IPS DF 4.7 (cell line): ENCODE results near the gene ZNF804A.

Experiments used
- DNase-seq: peaks from one replicate; pipeline ENCODE4 v3.0.0-alpha.2; 2013; ENCODE audit warnings: low spot score; ENCODE audit errors: extremely low read depth

ZNF804A gene

DNA sequence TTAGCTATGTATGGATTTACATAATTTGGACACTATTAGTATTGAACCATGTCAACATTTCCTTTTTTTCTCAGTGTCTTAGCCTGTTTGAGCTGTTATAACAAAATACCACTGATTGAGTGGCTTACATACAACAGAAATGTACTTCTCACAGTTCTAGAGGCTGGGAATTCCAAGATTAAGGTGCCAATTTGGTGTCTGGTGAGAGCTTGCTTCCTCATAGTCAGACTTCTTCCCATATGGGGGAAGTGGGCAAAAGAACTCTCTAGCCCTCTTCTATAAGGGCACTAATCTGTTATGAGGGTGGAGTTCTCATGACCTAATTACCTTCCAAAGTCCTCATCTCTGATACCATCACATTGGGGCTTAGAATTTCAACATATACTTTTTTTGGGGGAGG lies 12.6 kb downstream of the ZNF804A start:
- no peak for DNase-seq

DNA sequence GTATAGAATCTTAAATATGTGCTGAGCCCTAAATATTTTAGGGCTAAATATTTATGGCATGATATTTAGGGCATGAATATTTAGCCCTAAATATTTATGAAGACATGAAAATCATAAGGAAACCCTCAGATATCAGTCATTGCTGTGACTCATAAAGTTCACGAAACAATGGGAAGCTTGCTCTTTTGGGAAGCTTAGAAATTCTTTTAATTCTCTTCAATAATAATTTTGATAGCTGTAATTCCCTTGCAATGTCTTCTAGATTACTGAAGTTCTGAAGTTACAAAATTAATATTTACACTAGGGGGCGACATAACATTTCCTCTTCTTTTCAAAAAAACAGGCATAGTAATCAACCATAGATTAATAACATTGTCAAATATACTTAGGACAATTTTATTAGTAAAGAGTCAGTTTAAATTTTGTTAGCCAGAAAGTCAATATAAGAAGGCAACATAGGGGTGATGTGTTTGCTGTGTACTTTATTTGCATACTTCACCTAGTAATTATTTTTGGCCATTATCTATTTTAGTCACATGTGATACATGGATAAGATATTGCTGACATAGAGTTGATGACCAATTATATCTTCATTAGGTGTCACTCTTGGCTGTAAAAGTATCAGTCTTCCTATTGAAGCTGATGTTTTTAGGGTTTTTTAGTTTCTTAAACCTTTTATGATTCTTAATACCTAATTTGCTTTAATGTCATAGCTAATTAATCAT lies 13.2 kb downstream of the ZNF804A start:
- no peak for DNase-seq

DNA sequence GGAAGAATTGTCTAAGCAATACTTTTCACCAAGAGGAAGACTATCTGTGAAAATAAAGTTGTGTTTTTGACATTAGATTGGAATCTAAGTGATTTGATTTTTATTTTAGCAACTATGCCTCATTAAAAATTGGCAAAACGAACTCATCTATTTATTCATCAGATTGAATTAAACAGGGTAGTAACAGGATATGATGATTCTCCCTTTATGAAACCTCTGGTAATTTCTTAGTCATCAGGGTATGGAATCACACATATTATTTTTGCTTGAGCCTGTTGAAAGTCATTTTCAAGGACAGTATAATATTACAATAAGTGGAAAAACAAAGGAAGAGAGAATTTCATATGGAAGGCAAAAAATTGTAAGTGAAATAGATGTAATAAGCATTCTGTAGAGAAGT lies 22.0 kb downstream of the ZNF804A start:
- DNase-seq = no peak

DNA sequence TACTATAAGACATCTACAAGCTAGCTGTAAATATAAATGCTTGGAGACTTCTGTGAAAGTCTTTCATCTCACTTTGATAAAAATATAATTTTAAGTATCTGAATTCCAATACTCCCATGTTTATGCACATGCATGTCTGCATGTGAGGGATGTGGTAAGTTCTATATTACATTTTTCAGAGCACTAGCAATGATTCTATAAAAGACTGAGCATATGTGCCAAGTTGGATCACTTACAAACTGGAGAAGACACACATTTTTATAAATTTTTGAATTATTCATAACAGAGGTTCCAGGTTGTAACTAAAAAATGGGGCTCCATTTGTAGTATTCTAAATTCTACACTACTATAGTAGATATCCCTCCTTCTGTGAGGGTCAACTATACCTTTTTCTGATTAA lies 26.0 kb downstream of the ZNF804A start:
- no peak for DNase-seq

DNA sequence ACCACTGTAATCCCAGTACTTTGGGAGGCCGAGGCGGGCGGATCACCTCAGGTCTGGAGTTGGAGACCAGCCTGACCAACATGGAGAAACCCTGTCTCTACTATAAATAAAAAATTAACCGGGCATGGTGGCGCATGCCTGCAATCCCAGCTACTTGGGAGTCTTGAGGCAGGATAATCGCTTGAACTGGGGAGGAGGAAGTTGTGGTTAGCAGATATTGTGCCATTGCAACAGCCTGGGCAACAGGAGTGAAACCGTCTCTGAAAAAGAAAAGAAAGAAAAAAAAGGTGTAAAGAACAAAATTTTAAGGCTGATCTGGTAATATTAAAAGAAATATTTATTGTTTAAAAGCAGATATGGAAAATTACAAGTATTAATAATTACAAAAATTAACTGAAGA lies 29.7 kb downstream of the ZNF804A start:
- no peak for DNase-seq

DNA sequence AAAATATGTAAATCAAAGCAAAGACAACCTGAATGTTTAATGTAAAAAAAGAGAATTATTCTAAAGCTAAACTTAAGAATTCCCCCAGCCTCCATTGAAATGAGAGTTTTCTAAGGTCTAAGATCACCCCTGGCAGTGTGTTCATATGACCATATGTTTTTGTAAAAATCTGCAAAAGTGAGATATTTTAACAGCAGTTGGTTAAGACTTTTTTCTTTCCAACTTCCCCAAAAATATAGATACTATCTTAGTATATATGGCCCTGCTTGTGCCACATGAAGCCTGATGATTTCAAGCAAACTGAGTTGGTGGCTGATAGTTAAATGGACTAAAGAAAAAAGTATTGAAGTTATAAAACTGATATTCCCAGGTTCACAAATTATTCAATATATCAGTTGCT lies 35.4 kb downstream of the ZNF804A start:
- no peak for DNase-seq

DNA sequence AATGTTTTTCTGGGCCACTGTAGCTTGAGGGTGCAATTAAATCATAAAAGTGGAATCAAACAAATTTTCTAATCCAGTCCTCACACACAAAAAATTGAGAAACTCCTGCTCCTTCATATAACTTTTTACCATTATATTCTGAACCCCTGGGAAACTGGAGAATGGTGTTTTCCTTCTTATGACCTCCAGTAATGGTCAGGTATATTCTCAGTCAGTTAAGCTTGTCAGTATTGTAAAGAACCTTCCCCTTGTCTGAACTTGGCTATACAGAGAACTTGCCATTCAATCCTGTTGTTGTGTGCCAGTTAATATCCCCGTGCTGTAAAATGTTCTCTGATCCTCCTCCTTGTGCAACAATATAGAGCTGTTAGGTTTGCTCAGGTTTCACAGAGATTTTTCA lies 39.5 kb downstream of the ZNF804A start:
- DNase-seq = no peak

DNA sequence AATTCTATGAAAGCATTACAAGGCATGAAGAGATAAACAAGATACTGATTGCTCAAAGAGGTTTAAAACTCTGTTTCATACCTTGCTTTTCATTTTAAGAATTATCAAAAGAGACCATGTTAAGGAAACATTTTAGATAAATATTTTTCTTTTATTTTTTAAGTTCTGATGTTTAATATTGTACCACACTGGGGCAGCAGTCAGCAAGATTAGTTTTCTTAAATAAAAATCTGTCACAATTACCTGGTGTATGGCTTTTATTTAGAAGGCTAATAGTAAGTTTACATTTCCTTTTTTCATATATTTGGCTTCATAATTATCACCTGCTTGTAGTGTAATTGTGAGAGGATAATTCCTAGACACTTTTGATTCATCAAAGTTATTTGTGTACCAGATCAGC lies 46.4 kb downstream of the ZNF804A start:
- DNase-seq = no peak

DNA sequence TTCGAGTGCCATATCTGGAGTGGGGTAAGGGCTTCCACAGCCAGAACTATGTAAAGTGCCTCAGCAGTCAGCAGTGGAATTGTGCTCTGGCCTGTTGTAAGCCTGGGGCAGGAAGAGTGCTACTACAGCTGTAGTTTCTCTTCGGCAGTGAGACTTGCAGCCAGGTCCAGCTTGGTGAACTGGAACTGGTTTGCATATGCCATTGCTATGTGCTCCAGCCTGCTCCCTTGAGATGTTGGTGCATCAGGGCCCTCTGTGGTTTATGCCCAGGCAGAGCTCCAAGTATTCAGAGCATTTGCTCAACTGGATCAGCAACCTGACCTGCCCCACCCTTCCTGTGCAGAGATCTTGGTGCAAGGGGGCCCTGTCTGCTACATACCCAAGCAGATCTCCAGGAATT lies 47.8 kb downstream of the ZNF804A start:
- no peak for DNase-seq

DNA sequence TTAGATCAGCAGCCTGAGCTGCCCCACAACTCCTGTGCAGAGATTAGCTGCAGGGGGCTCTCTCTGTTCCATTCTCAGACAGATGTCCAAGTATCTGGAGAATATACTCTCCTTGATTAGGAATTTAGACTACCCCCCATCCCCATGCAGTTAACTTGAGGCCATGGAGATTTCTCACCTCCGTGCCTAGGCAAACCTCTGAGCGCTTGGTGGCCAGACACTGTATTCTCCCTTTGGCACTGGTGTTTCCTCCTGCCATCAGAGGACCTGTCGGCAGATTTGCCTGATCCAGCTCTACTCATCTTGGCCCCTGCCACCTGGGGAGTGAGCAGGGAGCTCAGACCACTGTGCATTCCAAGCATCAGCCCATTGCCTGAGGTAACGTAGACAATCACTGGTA lies 48.3 kb downstream of the ZNF804A start:
- DNase-seq = no peak

DNA sequence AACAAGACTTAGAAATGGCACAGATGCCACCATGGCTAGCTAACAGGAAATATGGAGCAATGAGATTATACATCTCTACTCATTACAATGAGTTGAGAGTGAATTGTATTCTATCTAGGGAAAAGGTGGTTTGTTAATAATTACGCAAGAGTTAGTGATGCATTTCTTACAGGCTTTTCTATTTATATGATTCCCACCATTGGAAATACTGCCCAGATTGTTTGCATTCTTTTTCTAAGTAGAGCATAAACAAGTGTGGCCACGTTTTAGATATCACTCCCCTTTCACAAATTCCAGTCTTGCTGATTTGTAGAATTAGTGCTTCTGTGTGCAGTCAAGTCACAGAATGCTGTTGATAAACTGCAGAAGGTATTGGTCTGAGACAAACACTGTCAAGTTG lies 56.6 kb downstream of the ZNF804A start:
- DNase-seq = no peak

DNA sequence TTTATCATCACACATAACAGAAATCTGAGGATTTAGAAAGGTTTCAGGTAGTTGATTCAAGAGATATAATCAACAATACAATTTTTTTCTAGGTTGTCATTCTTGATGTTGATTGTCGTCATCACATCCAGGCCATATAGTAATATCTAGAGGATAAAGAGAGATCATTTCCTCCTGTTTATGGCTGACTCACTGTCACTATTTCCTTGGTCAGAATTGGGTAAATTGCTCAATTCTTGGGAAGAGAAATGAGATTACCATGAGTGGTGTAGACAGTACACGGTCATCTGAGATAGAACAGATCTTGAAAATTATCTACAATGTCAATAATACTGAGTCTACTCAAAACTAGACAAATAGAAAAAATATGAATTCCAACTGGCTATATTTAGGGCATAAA lies 78.8 kb downstream of the ZNF804A start:
- DNase-seq = no peak

DNA sequence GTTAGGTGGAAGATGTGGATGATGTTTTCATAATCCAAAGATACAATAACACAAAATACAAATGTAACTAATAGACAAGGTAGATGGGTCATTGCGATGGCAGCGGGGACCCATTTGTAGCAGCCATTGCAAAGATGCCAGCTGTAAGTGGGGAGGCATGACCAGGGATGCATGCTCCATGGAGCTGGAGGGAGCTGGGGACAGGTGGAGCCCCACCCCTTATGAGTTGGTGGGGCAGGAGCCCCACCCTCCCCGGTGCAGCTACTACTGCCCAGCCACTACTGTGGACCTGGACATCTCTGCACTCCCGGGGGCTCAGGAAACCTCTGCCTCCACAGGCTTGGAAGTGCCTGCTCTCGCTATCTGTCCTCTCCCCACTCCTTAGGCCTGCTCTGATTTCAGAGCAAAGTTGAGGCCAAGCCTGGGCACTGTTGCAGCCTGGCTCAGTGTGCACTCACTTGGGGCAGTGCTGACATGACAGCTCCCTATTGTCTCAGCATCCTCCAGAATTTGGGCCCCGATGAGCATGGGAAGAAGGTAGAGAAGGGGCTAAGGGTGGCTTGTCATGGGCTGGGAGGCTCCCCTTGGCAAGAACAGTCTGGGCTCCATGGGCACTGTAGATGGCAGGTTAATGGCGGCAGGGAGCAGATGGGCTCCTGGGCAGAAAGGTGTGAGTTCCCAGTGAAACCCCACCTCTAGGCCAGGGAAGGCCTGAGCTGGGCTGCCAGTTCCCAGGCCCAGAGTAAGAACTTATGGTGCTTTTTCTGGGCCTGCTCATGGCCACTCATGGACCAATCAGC lies 81.1 kb downstream of the ZNF804A start:
- no peak for DNase-seq

DNA sequence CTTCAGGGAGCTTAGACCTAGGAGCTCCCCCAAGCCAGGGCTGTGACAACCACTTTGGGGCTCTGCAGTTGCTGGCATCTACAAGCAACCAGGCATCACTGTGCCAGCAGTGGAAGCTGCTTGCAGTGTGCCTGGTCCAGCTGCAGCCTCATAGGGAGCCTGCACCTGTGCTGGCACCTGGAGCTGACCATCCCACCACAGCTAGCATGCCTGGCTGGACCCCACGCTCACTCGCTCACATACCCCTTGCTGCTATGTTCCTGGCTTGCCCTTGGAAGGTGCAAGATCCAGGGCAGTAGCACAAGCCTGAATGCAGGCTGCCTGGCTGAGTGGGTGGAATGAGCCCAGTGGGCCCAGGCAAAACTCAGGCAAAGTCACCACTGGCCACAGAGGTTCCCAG lies 82.5 kb downstream of the ZNF804A start:
- DNase-seq = no peak

DNA sequence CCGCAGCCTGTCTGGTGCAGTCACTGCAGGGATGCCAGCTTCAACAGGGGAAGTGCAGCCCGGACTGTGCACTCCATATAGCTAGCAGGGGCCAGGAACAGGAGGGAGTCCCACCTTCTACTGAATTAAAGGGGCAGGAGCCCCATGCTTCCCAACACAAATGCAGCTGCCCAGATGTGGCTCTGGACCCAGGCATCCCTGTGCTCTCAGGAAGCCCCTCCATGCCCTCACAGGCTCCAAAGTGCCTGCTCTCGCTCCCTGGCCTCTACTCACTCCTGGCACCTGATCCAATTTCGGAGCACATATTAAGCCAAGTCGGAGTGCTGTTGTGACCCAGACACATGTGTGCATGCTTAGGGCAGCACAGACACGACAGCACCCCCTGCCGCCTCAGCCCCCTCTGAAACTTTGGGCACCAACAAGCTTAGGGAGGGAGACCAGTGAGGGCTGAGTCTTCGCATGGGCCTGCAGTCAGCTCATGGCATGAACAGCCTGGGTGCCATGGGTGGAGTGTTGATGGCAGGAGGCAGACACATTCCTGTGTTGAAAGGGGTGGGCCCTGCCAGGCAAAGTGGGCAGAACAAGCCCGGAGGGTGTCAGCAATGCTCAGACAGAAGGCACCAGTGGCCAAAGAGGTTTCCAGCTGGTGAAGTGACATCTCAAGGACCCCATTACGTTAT lies 83.5 kb downstream of the ZNF804A start:
- DNase-seq = no peak

DNA sequence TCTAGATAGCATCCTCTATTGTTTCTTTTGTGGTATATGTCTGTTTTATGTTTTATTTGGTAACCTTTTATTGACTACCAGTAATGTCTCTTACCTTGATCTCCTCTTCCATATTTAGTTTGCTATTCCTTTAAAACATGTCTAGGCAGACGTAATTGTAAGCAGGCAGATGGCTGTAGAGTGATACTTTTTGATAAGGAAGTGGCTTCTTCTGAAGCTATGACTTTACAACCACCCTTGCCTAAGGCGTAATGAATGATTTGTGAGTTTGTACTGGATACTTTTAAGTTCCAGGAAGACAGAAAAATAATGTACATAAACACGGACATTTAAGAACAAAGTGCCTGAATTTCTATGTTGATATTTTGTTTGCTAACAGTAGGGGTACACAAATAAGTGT lies 85.6 kb downstream of the ZNF804A start:
- DNase-seq = no peak

DNA sequence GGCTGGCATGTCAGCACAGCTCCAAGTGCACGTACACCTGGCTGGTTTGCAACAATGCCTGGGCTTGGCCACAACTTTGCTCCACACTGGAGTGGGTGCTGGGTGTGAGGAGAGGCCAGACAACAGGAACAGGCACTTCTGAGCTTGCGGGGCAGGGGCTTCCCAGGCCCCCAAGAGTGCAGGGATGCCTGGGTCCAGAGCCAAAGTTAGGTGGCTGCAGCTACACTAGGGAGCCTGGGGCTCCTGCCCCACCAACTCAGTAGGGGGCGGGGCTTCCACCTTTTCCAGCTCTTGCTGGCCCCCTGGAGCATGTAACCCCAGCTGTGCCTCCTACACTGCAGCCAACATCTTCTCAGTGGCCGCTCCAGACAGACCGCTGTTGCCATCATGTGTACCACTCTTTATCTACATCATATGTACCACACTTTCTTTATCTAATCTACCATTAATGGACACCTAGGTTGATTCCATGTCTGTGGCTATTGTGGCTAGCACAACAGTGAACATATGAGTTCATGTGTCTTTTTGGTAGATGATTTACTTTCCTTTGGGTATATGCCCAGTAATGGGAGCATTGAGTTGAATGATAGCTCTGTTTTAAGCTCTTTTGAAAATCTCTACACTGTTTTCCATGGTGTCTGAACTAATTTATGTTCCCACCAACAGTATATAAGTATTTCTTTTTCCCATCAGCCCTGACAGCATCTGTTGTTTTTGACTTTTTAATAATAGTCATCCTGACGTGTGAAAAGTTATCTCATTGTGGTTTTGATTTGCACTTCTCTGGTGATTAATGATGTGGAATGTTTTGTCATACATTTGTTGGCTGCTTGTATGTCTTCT lies 87.9 kb downstream of the ZNF804A start:
- no peak for DNase-seq

DNA sequence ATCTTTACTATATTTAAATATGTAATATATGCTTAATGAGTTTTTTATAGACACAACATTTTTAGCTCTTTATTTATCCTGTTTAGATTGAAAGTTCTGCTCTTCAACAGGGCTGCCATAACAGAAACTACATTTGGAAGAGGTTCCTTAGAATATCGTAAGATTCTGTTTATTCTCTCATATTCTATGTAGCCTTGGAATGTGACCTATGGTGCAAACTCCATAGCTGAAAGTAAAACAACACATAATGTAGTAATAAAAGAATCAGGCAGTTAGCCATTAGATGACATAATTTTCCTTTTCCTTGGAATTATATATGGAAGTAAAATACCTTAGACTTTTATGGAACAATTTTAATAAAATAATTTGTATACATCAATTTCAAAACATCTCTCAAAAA lies 91.3 kb downstream of the ZNF804A start:
- DNase-seq = no peak

DNA sequence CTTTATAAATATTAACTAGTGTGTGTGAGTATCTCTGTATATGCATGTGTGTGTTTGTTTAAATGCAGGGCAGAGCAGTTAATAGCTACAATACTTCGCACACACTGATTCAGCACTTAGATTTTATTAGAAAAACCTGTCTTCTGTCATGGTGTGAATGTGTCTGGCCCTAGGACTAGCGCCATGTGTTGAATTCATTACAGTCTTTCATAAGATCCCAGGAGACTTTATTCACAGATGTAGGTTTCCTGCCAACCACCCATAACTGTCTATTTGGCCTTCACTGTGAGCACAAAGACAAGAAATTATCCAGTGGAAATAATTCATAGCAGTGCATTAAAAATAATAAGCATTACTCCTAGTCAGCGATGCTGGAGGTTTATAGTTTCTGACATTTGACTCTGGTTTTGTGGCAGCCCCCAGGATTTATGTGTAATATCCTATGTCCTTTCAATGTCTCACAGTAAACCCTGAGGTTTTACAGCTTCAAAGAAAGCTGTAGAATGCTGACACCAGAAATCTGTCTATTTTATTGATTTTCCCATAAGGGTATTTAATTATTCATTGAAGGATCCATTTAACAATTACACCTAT lies 93.9 kb downstream of the ZNF804A start:
- no peak for DNase-seq

DNA sequence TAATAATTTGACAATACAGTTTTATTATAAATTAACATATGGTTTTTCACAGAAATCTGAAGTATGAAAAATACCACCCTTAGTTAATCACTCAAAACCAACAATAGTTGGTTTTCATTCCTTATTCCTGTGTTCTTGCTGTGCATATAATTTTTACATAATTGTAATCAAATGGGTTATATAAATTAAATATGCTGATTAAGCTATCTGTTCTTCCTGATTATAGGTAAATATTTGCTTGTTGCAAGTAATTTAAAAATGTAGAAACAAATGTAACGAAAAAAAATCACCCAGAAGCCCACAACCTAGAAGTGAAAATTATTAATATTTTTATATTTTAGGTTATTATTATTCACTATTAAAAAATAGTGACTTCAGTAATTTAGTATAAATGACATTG lies 98.3 kb downstream of the ZNF804A start:
- no peak for DNase-seq

DNA sequence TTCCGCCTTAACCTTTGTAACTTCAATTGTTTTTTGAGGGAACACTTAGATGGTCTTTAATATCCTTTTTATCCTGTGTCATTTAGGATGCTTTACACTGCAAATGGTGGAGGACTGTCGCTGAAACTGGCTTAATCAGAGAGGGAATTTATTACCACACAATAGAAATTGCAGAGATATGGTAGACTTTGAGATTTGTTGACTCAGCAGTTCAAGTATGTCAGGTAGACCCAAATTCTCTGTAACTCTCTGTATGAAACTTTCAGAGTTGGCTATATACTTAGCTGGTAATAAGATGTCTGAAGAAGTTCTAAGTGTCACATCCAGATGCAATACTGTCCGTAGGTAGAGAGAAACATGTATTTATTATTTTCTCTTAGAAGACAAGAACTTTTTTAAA lies 100.1 kb downstream of the ZNF804A start:
- DNase-seq = no peak
